Peyer's patch (tissue), 4 donors: ENCODE measurements around the gene AHRR. TPM values are rescaled to one million over a fixed set of nuclear protein-coding genes. Genes with fewer than 3 reads are reported as not detected.

ENCODE experiments used
- DNase-seq, 3 donors: peaks; one replicate each; pipeline ENCODE4 v3.0.0-alpha.2; 2017 to 2019
- H3K27ac ChIP-seq, 4 donors: fragments of 200-600 bp; sonication (generic); one replicate each; pipeline ENCODE4 v1.5.1; 2016 to 2019
- H3K27me3 ChIP-seq, 2 donors: fragments of 200-600 bp; sonication (generic); one replicate each; pipeline ENCODE4 v1.5.1; 2019
- H3K36me3 ChIP-seq, 3 donors: fragments of 200-600 bp; sonication (generic); one replicate each; pipeline ENCODE4 v1.5.1; 2016 to 2019
- H3K4me1 ChIP-seq, 4 donors: fragments of 200-600 bp; sonication (generic); one replicate each; pipeline ENCODE4 v1.5.1; 2016 to 2019
- H3K4me3 ChIP-seq, 4 donors: fragments of 200-600 bp; sonication (generic); 1 replicate in 3 of 4; 2 replicates in 1 of 4; pipeline ENCODE4 v1.5.1; 2016 to 2019; ENCODE audit warnings: mild to moderate bottlenecking in 1 of 4
- H3K9me3 ChIP-seq, 4 donors: fragments of 200-600 bp; sonication (generic); one replicate each; pipeline ENCODE4 v1.5.1; 2016 to 2019; ENCODE audit warnings: mild to moderate bottlenecking in 1 of 4
- CTCF ChIP-seq, 6 experiments: fragments of 450-650 bp in 4 of 6; fragments of 200-600 bp in 2 of 6; sonication (generic) in 1 of 6; IDR thresholded peaks; one replicate each; pipeline ENCODE4 v1.5.1; 2017 to 2019; ENCODE audit warnings: antibody characterized with exemption in 6 of 6, mild to moderate bottlenecking in 3 of 6, moderate library complexity in 1 of 6
- POLR2A ChIP-seq, 2 donors: fragments of 450-650 bp; IDR thresholded peaks; one replicate each; pipeline ENCODE4 v1.5.1; 2017; ENCODE audit warnings: antibody characterized with exemption in 2 of 2, mild to moderate bottlenecking in 2 of 2, moderate library complexity in 2 of 2
- total RNA-seq, 4 donors: library from RNA; depleted of rRNA; stranded (reverse); fragments of >200 nt; gene quantifications; one replicate each; pipeline ENCODE4 v1.1.0, GENCODE V29; 2016

Gene AHRR
- total RNA-seq, 4 donors from 2014 or later = 1.6 to 28.1 (median 2.4) TPM

- Histone ChIP-seq H3K27ac (no peak overlapping the region), H3K9me3 (no peaks in the 10 kb centered on the region), H3K27me3 (no peaks in the 10 kb centered on the region), H3K4me3 (no peak overlapping the region), H3K36me3 (no peaks in the 10 kb centered on the region), H3K4me1 (no peaks in the 10 kb centered on the region)
- TF ChIP-seq POLR2A (IDR thresholded peaks at IDR 0.05) = no peak
- no peak for TF ChIP-seq CTCF (IDR thresholded peaks at IDR 0.05)
- DNase-seq = no peak
Observed at GRCh38 chr5:351084-351920, 29.8 kb downstream of the AHRR start.

GRCh38 chr5:351921-352245, 30.4 kb downstream of the AHRR start:
- Histone ChIP-seq H3K9me3 (no peaks in the 10 kb centered on the region), H3K27ac (no peak overlapping the region), H3K4me1 (no peaks in the 10 kb centered on the region), H3K27me3 (no peaks in the 10 kb centered on the region), H3K36me3 (no peaks in the 10 kb centered on the region), H3K4me3 (no peak overlapping the region)
- DNase-seq = no peak
- TF ChIP-seq CTCF (IDR thresholded peaks at IDR 0.05) = no peak
- no peak for TF ChIP-seq POLR2A (IDR thresholded peaks at IDR 0.05)

- no peaks in the 10 kb centered on the region for H3K36me3 ChIP-seq
- H3K9me3 ChIP-seq = no peaks in the 10 kb centered on the region
- no peak for TF ChIP-seq CTCF (IDR thresholded peaks at IDR 0.05)
- no peak for TF ChIP-seq POLR2A (IDR thresholded peaks at IDR 0.05)
- H3K27me3 ChIP-seq = no peaks in the 10 kb centered on the region
- no peak overlapping the region for H3K27ac ChIP-seq
- no peak for DNase-seq
- no peak overlapping the region for H3K4me3 ChIP-seq
- no peaks in the 10 kb centered on the region for H3K4me1 ChIP-seq
Observed at GRCh38 chr5:352639-353611, 31.4 kb downstream of the AHRR start.

GRCh38 chr5:353612-354580, 32.4 kb downstream of the AHRR start:
- DNase-seq = no peak
- Histone ChIP-seq H3K9me3 (no peaks in the 10 kb centered on the region), H3K27me3 (no peaks in the 10 kb centered on the region), H3K4me3 (no peak overlapping the region), H3K4me1 (no peaks in the 10 kb centered on the region), H3K27ac (no peak overlapping the region), H3K36me3 (no peaks in the 10 kb centered on the region)
- no peak for TF ChIP-seq POLR2A (IDR thresholded peaks at IDR 0.05)
- no peak for TF ChIP-seq CTCF (IDR thresholded peaks at IDR 0.05)
